ENCODE measurements around the gene SDK1.
"Not testable (repeated sequence)": the region's sequence is repeated elsewhere in the genome, so short reads cannot be mapped to it uniquely, and the experiment has no call there.

Gene SDK1

GRCh38 chr7:3573151-3573550 is 272.1 kb downstream of the SDK1 start:
- DNase-seq (ENCODE audit: low spot score): no peak
- in situ Hi-C loops (cut with MboI; ENCODE audit: low pct_unique_long_range_greater_than_20kb, low sequenced_read_pairs, unreplicated experiment): no loop called here
- TF ChIP-seq, protein P1, sequence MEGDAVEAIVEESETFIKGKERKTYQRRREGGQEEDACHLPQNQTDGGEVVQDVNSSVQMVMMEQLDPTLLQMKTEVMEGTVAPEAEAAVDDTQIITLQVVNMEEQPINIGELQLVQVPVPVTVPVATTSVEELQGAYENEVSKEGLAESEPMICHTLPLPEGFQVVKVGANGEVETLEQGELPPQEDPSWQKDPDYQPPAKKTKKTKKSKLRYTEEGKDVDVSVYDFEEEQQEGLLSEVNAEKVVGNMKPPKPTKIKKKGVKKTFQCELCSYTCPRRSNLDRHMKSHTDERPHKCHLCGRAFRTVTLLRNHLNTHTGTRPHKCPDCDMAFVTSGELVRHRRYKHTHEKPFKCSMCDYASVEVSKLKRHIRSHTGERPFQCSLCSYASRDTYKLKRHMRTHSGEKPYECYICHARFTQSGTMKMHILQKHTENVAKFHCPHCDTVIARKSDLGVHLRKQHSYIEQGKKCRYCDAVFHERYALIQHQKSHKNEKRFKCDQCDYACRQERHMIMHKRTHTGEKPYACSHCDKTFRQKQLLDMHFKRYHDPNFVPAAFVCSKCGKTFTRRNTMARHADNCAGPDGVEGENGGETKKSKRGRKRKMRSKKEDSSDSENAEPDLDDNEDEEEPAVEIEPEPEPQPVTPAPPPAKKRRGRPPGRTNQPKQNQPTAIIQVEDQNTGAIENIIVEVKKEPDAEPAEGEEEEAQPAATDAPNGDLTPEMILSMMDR (IDR thresholded peaks at IDR 0.05; ENCODE audit: extremely low read depth, insufficient read depth, missing control alignments): no peak

DNA sequence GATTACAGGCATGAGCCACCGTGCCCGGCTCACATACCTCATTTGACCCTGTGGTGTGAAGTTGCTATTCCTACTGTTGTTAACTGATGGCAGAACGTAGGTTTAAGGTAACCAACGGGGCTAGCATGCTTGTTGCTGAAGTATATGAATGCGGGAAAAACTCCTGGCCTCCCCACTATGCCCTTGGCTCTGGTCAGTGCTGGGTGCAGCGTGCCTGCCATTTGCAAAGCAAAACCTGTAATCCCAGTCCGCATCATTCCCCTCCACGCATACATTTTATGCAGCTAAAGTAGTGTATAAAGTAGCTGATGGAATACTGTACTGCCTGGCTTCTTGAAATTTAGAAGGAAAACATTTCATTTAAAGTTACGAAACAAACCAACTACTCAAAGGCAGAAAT is 273.3 kb downstream of the SDK1 start:
- DNase-seq (ENCODE audit: low spot score): no peak
- TF ChIP-seq, protein P1 (IDR thresholded peaks at IDR 0.05; ENCODE audit: extremely low read depth, insufficient read depth, missing control alignments): no peak
- in situ Hi-C loops (cut with MboI; ENCODE audit: low pct_unique_long_range_greater_than_20kb, low sequenced_read_pairs, unreplicated experiment): no loop called here

GRCh38 chr7:3575753-3576531 is 274.9 kb downstream of the SDK1 start:
- no peak for DNase-seq (ENCODE audit: low spot score)
- in situ Hi-C loops (cut with MboI; ENCODE audit: low pct_unique_long_range_greater_than_20kb, low sequenced_read_pairs, unreplicated experiment): no loop called here
- TF ChIP-seq, protein P1 (IDR thresholded peaks at IDR 0.05; ENCODE audit: extremely low read depth, insufficient read depth, missing control alignments): no peak

GRCh38 chr7:3578399-3578798 is 277.3 kb downstream of the SDK1 start:
- no peak for DNase-seq (ENCODE audit: low spot score)
- TF ChIP-seq, protein P1 (IDR thresholded peaks at IDR 0.05; ENCODE audit: extremely low read depth, insufficient read depth, missing control alignments): no peak
- in situ Hi-C loops (cut with MboI; ENCODE audit: low pct_unique_long_range_greater_than_20kb, low sequenced_read_pairs, unreplicated experiment): no loop called here

- TF ChIP-seq, protein P1 (IDR thresholded peaks at IDR 0.05; ENCODE audit: extremely low read depth, insufficient read depth, missing control alignments): no peak
- no peak for DNase-seq (ENCODE audit: low spot score)
- in situ Hi-C loops (cut with MboI; ENCODE audit: low pct_unique_long_range_greater_than_20kb, low sequenced_read_pairs, unreplicated experiment): no loop called here
These were observed 278.7 kb downstream of the SDK1 start for GRCh38 chr7:3579638-3580219.

GRCh38 chr7:3582145-3582544 is 281.1 kb downstream of the SDK1 start:
- DNase-seq (ENCODE audit: low spot score); in situ Hi-C loops (cut with MboI; ENCODE audit: low pct_unique_long_range_greater_than_20kb, low sequenced_read_pairs, unreplicated experiment): not testable (repeated sequence)

DNA sequence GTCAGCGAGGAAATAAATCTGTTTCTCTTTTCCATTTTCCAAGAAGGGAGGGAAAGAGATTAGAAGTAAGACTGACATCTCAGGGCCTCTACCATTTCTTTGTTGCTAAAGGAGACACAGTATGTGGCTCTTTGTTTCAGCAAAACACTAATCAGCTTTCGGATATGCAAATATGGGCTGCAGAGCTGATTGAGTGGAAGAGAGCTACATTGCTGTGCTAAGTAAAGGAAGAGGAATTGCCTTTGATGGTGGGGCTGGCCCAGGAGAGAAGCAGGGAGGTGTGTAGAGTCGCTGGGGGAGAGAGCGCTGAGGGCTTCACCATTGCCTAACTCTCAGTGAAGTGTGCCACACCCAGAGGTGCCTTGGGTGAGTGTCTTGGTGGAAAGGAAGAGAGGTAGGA is 284.8 kb downstream of the SDK1 start:
- TF ChIP-seq, protein P1 (IDR thresholded peaks at IDR 0.05; ENCODE audit: extremely low read depth, insufficient read depth, missing control alignments): no peak
- in situ Hi-C loops (cut with MboI; ENCODE audit: low pct_unique_long_range_greater_than_20kb, low sequenced_read_pairs, unreplicated experiment): no loop called here
- DNase-seq (ENCODE audit: low spot score): no peak
